GM21576 (cell line): ENCODE results near the gene SLC38A11.

ENCODE experiments used
- ATAC-seq: cut with Tn5 transposase; IDR thresholded peaks from one replicate; pipeline ENCODE4 v1.9.1; 2021; ENCODE audit warnings: mild to moderate bottlenecking, moderate library complexity; ENCODE audit not compliant: unreplicated experiment

The SLC38A11 gene

GRCh38 chr2:164972216-164972615, 16.9 kb upstream of the SLC38A11 start:
- ATAC-seq = no peak

- ATAC-seq = no peak
These were observed 14.8 kb upstream of the SLC38A11 start for GRCh38 chr2:164969909-164970690.

GRCh38 chr2:164967781-164968228, 12.5 kb upstream of the SLC38A11 start:
- ATAC-seq = no peak

- ATAC-seq = no peak
These were observed 12.0 kb upstream of the SLC38A11 start for GRCh38 chr2:164967361-164967760.

- no peak for ATAC-seq
These were observed 9.4 kb upstream of the SLC38A11 start for GRCh38 chr2:164964700-164965099.

GRCh38 chr2:164960159-164960558, 4.8 kb upstream of the SLC38A11 start:
- ATAC-seq = no peak

- no peak for ATAC-seq
These were observed 1.1 kb downstream of the SLC38A11 start for GRCh38 chr2:164954186-164954585.

GRCh38 chr2:164953279-164953678, 2.0 kb downstream of the SLC38A11 start:
- no peak for ATAC-seq

GRCh38 chr2:164952057-164952702, 3.1 kb downstream of the SLC38A11 start:
- no peak for ATAC-seq

GRCh38 chr2:164948540-164948939, 6.8 kb downstream of the SLC38A11 start:
- no peak for ATAC-seq

GRCh38 chr2:164947281-164947680, 8.0 kb downstream of the SLC38A11 start:
- no peak for ATAC-seq

- no peak for ATAC-seq
These were observed 12.0 kb downstream of the SLC38A11 start for GRCh38 chr2:164943289-164943688.

GRCh38 chr2:164937864-164938401, 17.4 kb downstream of the SLC38A11 start:
- no peak for ATAC-seq

GRCh38 chr2:164935118-164936101, 19.9 kb downstream of the SLC38A11 start:
- no peak for ATAC-seq

- ATAC-seq = no peak
These were observed 20.8 kb downstream of the SLC38A11 start for GRCh38 chr2:164934401-164935117.

- ATAC-seq = no peak
These were observed 21.6 kb downstream of the SLC38A11 start for GRCh38 chr2:164933671-164934189.

GRCh38 chr2:164932377-164932776, 22.9 kb downstream of the SLC38A11 start:
- ATAC-seq = no peak

- no peak for ATAC-seq
These were observed 27.1 kb downstream of the SLC38A11 start for GRCh38 chr2:164928101-164928673.

- ATAC-seq = no peak
These were observed 33.2 kb downstream of the SLC38A11 start for GRCh38 chr2:164922134-164922533.

GRCh38 chr2:164920430-164920829, 34.9 kb downstream of the SLC38A11 start:
- ATAC-seq = no peak
